Measurements from ENCODE around the gene DPY19L2. TPM values are rescaled to one million over a fixed set of nuclear protein-coding genes. Genes with fewer than 3 reads are reported as not detected.
A peak's percentile ranks its signal among the peaks of the same experiment; 100 is the strongest.
"Not testable (repeated sequence)": the region's sequence is repeated elsewhere in the genome, so short reads cannot be mapped to it uniquely, and the experiment has no call there.

The DPY19L2 gene
- total and polyA plus RNA-seq, 2 of the 4 experiments (the other 2 are of a cell fraction): 0.90 to 1.6 TPM

- H3K23ac ChIP-seq (ENCODE audit: low read depth, low read length); H2AK9ac ChIP-seq (replicated peaks; ENCODE audit: low read depth, low read length, poor library complexity); H2AFZ ChIP-seq (replicated peaks; ENCODE audit: low read length, poor library complexity); H3K56ac ChIP-seq (ENCODE audit: extremely low read depth, insufficient read depth, low read length); H4K8ac ChIP-seq (ENCODE audit: low read depth in 2 of 2, low read length in 2 of 2); H2BK15ac ChIP-seq (ENCODE audit: low read depth, low read length); ATAC-seq (ENCODE audit: low read depth); H2BK5ac ChIP-seq (ENCODE audit: low read depth, low read length, poor library complexity, severe bottlenecking); H3K9ac ChIP-seq (ENCODE audit: low read depth, low read length); H3K4me1 ChIP-seq (ENCODE audit: control insufficient read depth, insufficient read depth, low read length); H2AK5ac ChIP-seq (ENCODE audit: low read depth, low read length); dilution Hi-C loops (cut with HindIII; ENCODE audit: low sequenced_read_pairs, unreplicated experiment); H3K14ac ChIP-seq (replicated peaks; ENCODE audit: low read depth, low read length); BruUV-seq (replicated peaks); H3K18ac ChIP-seq (ENCODE audit: low read depth, low read length); H4K91ac ChIP-seq (ENCODE audit: insufficient read depth, low read depth, low read length); H3K27ac ChIP-seq (ENCODE audit: insufficient read depth, low read length); H3K36me3 ChIP-seq (ENCODE audit: control insufficient read depth, insufficient read depth, low read length); intact Hi-C loops (cut with micrococcal nuclease); H4K20me1 ChIP-seq (ENCODE audit: insufficient read depth, low read length); POLR2A ChIA-PET (ENCODE audit: unreplicated experiment); H3K9me1 ChIP-seq (ENCODE audit: insufficient read depth, low read length); H2BK20ac ChIP-seq (ENCODE audit: low read depth, low read length); CTCF ChIA-PET; H3K27me3 ChIP-seq (ENCODE audit: control insufficient read depth, insufficient read depth, low read length); H2BK120ac ChIP-seq (ENCODE audit: low read depth, low read length); H3K79me1 ChIP-seq (ENCODE audit: low read depth in 1 of 2, low read length in 2 of 2); H3K9me3 ChIP-seq (ENCODE audit: control insufficient read depth, insufficient read depth, low read length); in situ Hi-C loops (cut with MboI; ENCODE audit: low sequenced_read_pairs); H3K4me3 ChIP-seq (ENCODE audit: insufficient read depth, low read depth, low read length); H3K4ac ChIP-seq (ENCODE audit: low read depth, low read length); H4K5ac ChIP-seq (ENCODE audit: low read depth, low read length); H3K4me2 ChIP-seq (ENCODE audit: low read depth, low read length): not testable (repeated sequence)
- peak; percentile 34 for DNase-seq
- TF ChIP-seq CEBPB (IDR thresholded peaks at IDR 0.05; ENCODE audit: low read depth, low read length): 0 out of 2 replicates have a peak, but pooled peaks have one; percentile 12
- WGBS, 2 experiments (ENCODE audit: extremely low coverage in 2 of 2, insufficient read length in 1 of 2): no CpG with 5 or more reads among the region's 5 CpGs
These were observed 24.7 kb downstream of the DPY19L2 start for GRCh38 chr12:63643381-63644140.

GRCh38 chr12:63624258-63624657 is 44.0 kb downstream of the DPY19L2 start:
- intact Hi-C loops (cut with micrococcal nuclease): not testable (repeated sequence)

More at GRCh38 chr12:63624258-63624657, 44.0 kb downstream of the DPY19L2 start:
- H3K79me1 ChIP-seq (ENCODE audit: low read depth in 1 of 2, low read length in 2 of 2); H3K23ac ChIP-seq (ENCODE audit: low read depth, low read length); H2AK9ac ChIP-seq (replicated peaks; ENCODE audit: low read depth, low read length, poor library complexity); H2AFZ ChIP-seq (replicated peaks; ENCODE audit: low read length, poor library complexity); H2BK120ac ChIP-seq (ENCODE audit: low read depth, low read length); H3K27me3 ChIP-seq (ENCODE audit: control insufficient read depth, insufficient read depth, low read length); H4K91ac ChIP-seq (ENCODE audit: insufficient read depth, low read depth, low read length); H4K5ac ChIP-seq (ENCODE audit: low read depth, low read length); H3K56ac ChIP-seq (ENCODE audit: extremely low read depth, insufficient read depth, low read length); H3K14ac ChIP-seq (replicated peaks; ENCODE audit: low read depth, low read length); H3K4me2 ChIP-seq (ENCODE audit: low read depth, low read length); H3K9me1 ChIP-seq (ENCODE audit: insufficient read depth, low read length); CTCF ChIA-PET; H3K4me3 ChIP-seq (ENCODE audit: insufficient read depth, low read depth, low read length); H3K18ac ChIP-seq (ENCODE audit: low read depth, low read length); H3K9ac ChIP-seq (ENCODE audit: low read depth, low read length); BruUV-seq (replicated peaks); H2BK20ac ChIP-seq (ENCODE audit: low read depth, low read length); H3K36me3 ChIP-seq (ENCODE audit: control insufficient read depth, insufficient read depth, low read length); ATAC-seq (ENCODE audit: low read depth); H4K8ac ChIP-seq (ENCODE audit: low read depth in 2 of 2, low read length in 2 of 2); H2AK5ac ChIP-seq (ENCODE audit: low read depth, low read length); H3K4ac ChIP-seq (ENCODE audit: low read depth, low read length); dilution Hi-C loops (cut with HindIII; ENCODE audit: low sequenced_read_pairs, unreplicated experiment); H3K9me3 ChIP-seq (ENCODE audit: control insufficient read depth, insufficient read depth, low read length); H3K27ac ChIP-seq (ENCODE audit: insufficient read depth, low read length); POLR2A ChIA-PET (ENCODE audit: unreplicated experiment); H3K4me1 ChIP-seq (ENCODE audit: control insufficient read depth, insufficient read depth, low read length); DNase-seq; in situ Hi-C loops (cut with MboI; ENCODE audit: low sequenced_read_pairs); H2BK5ac ChIP-seq (ENCODE audit: low read depth, low read length, poor library complexity, severe bottlenecking); H2BK15ac ChIP-seq (ENCODE audit: low read depth, low read length); H4K20me1 ChIP-seq (ENCODE audit: insufficient read depth, low read length): not testable (repeated sequence)
- no CpG with 5 or more reads among the region's 4 CpGs for WGBS, 2 experiments (ENCODE audit: extremely low coverage in 2 of 2, insufficient read length in 1 of 2)
